ENCODE measurements around the gene FST.

FST gene

GRCh38 chr5:53481159-53481886, 894 bp downstream of the FST start:
- no peaks in the 10 kb centered on the region for H3K36me3 ChIP-seq (ENCODE audit: control insufficient read depth in 5 of 5, insufficient read depth in 5 of 5, low read length in 5 of 5)
- H3K4me3 ChIP-seq (ENCODE audit: low read depth in 1 of 5, low read length in 5 of 5), result peak overlapping the region; percentile 70 to 88 (median 80)
- H3K9ac ChIP-seq (ENCODE audit: low read length in 5 of 5), result peak overlapping the region in 4 of 5 donors; percentile 4 to 68 (median 67)
- H3K27ac ChIP-seq (ENCODE audit: low read depth, low read length), result peak overlapping the region; percentile 50
- H3K27me3 ChIP-seq (ENCODE audit: control insufficient read depth in 5 of 5, insufficient read depth in 4 of 5, low read length in 5 of 5), result peaks cover 0 to 3% (median 0%) of the 10 kb centered on the region in 5 donors
- peaks cover 0 to 46% (median 38%) of the 10 kb centered on the region in 5 donors for H3K4me1 ChIP-seq (ENCODE audit: control insufficient read depth in 5 of 5, insufficient read depth in 5 of 5, low read length in 5 of 5)
- H3K9me3 ChIP-seq (ENCODE audit: control insufficient read depth in 5 of 5, low read length in 5 of 5), result no peaks in the 10 kb centered on the region

- Histone ChIP-seq H3K4me3 (ENCODE audit: low read depth in 1 of 5, low read length in 5 of 5) (peak overlapping the region; percentile 70 to 88 (median 81)), H3K36me3 (ENCODE audit: control insufficient read depth in 5 of 5, insufficient read depth in 5 of 5, low read length in 5 of 5) (no peaks in the 10 kb centered on the region), H3K4me1 (ENCODE audit: control insufficient read depth in 5 of 5, insufficient read depth in 5 of 5, low read length in 5 of 5) (peaks cover 0 to 46% (median 38%) of the 10 kb centered on the region in 5 donors), H3K27me3 (ENCODE audit: control insufficient read depth in 5 of 5, insufficient read depth in 4 of 5, low read length in 5 of 5) (peaks cover 0 to 3% (median 0%) of the 10 kb centered on the region in 5 donors), H3K27ac (ENCODE audit: low read depth, low read length) (peak overlapping the region; percentile 50), H3K9ac (ENCODE audit: low read length in 5 of 5) (peak overlapping the region; percentile 4 to 68 (median 67)), H3K9me3 (ENCODE audit: control insufficient read depth in 5 of 5, low read length in 5 of 5) (no peaks in the 10 kb centered on the region)
Measured at GRCh38 chr5:53481887-53482716, 1.7 kb downstream of the FST start.

GRCh38 chr5:53482717-53483638, 2.5 kb downstream of the FST start:
- Histone ChIP-seq H3K4me1 (ENCODE audit: control insufficient read depth in 5 of 5, insufficient read depth in 5 of 5, low read length in 5 of 5) (peaks cover 0 to 46% (median 38%) of the 10 kb centered on the region in 5 donors), H3K4me3 (ENCODE audit: low read depth in 1 of 5, low read length in 5 of 5) (peak overlapping the region; percentile 70 to 88 (median 81)), H3K27me3 (ENCODE audit: control insufficient read depth in 5 of 5, insufficient read depth in 4 of 5, low read length in 5 of 5) (peaks cover 0 to 3% (median 0%) of the 10 kb centered on the region in 5 donors), H3K36me3 (ENCODE audit: control insufficient read depth in 5 of 5, insufficient read depth in 5 of 5, low read length in 5 of 5) (no peaks in the 10 kb centered on the region), H3K27ac (ENCODE audit: low read depth, low read length) (peak overlapping the region; percentile 50), H3K9me3 (ENCODE audit: control insufficient read depth in 5 of 5, low read length in 5 of 5) (no peaks in the 10 kb centered on the region), H3K9ac (ENCODE audit: low read length in 5 of 5) (peak overlapping the region in 4 of 5 donors; percentile 52 to 68 (median 67))

GRCh38 chr5:53487436-53487835, 7.0 kb downstream of the FST start:
- H3K9ac ChIP-seq (ENCODE audit: low read length in 5 of 5), result no peak overlapping the region
- H3K36me3 ChIP-seq (ENCODE audit: control insufficient read depth in 5 of 5, insufficient read depth in 5 of 5, low read length in 5 of 5), result no peaks in the 10 kb centered on the region
- no peak overlapping the region for H3K27ac ChIP-seq (ENCODE audit: low read depth, low read length)
- H3K27me3 ChIP-seq (ENCODE audit: control insufficient read depth in 5 of 5, insufficient read depth in 4 of 5, low read length in 5 of 5), result no peaks in the 10 kb centered on the region
- H3K4me3 ChIP-seq (ENCODE audit: low read depth in 1 of 5, low read length in 5 of 5), result no peak overlapping the region
- H3K4me1 ChIP-seq (ENCODE audit: control insufficient read depth in 5 of 5, insufficient read depth in 5 of 5, low read length in 5 of 5), result peaks cover 0 to 17% (median 11%) of the 10 kb centered on the region in 5 donors
- no peaks in the 10 kb centered on the region for H3K9me3 ChIP-seq (ENCODE audit: control insufficient read depth in 5 of 5, low read length in 5 of 5)

GRCh38 chr5:53488195-53488722, 7.8 kb downstream of the FST start:
- H3K9me3 ChIP-seq (ENCODE audit: control insufficient read depth in 5 of 5, low read length in 5 of 5), result no peaks in the 10 kb centered on the region
- H3K4me1 ChIP-seq (ENCODE audit: control insufficient read depth in 5 of 5, insufficient read depth in 5 of 5, low read length in 5 of 5), result peaks cover 0 to 9% (median 3%) of the 10 kb centered on the region in 5 donors
- no peak overlapping the region for H3K27ac ChIP-seq (ENCODE audit: low read depth, low read length)
- no peak overlapping the region for H3K9ac ChIP-seq (ENCODE audit: low read length in 5 of 5)
- H3K4me3 ChIP-seq (ENCODE audit: low read depth in 1 of 5, low read length in 5 of 5), result no peak overlapping the region
- H3K36me3 ChIP-seq (ENCODE audit: control insufficient read depth in 5 of 5, insufficient read depth in 5 of 5, low read length in 5 of 5), result no peaks in the 10 kb centered on the region
- H3K27me3 ChIP-seq (ENCODE audit: control insufficient read depth in 5 of 5, insufficient read depth in 4 of 5, low read length in 5 of 5), result no peaks in the 10 kb centered on the region

- Histone ChIP-seq H3K4me1 (ENCODE audit: control insufficient read depth in 5 of 5, insufficient read depth in 5 of 5, low read length in 5 of 5) (peaks cover 0 to 7% (median 0%) of the 10 kb centered on the region in 5 donors), H3K9ac (ENCODE audit: low read length in 5 of 5) (no peak overlapping the region), H3K27ac (ENCODE audit: low read depth, low read length) (no peak overlapping the region), H3K4me3 (ENCODE audit: low read depth in 1 of 5, low read length in 5 of 5) (no peak overlapping the region), H3K36me3 (ENCODE audit: control insufficient read depth in 5 of 5, insufficient read depth in 5 of 5, low read length in 5 of 5) (no peaks in the 10 kb centered on the region), H3K9me3 (ENCODE audit: control insufficient read depth in 5 of 5, low read length in 5 of 5) (no peaks in the 10 kb centered on the region), H3K27me3 (ENCODE audit: control insufficient read depth in 5 of 5, insufficient read depth in 4 of 5, low read length in 5 of 5) (no peaks in the 10 kb centered on the region)
Measured at GRCh38 chr5:53490747-53491146, 10.3 kb downstream of the FST start.

- H3K36me3 ChIP-seq (ENCODE audit: control insufficient read depth in 5 of 5, insufficient read depth in 5 of 5, low read length in 5 of 5), result no peaks in the 10 kb centered on the region
- no peak overlapping the region for H3K9ac ChIP-seq (ENCODE audit: low read length in 5 of 5)
- no peak overlapping the region for H3K27ac ChIP-seq (ENCODE audit: low read depth, low read length)
- no peaks in the 10 kb centered on the region for H3K4me1 ChIP-seq (ENCODE audit: control insufficient read depth in 5 of 5, insufficient read depth in 5 of 5, low read length in 5 of 5)
- no peaks in the 10 kb centered on the region for H3K9me3 ChIP-seq (ENCODE audit: control insufficient read depth in 5 of 5, low read length in 5 of 5)
- H3K4me3 ChIP-seq (ENCODE audit: low read depth in 1 of 5, low read length in 5 of 5), result no peak overlapping the region
- peaks cover 0 to 3% (median 0%) of the 10 kb centered on the region in 5 donors for H3K27me3 ChIP-seq (ENCODE audit: control insufficient read depth in 5 of 5, insufficient read depth in 4 of 5, low read length in 5 of 5)
Measured at GRCh38 chr5:53501054-53501453, 20.6 kb downstream of the FST start.

GRCh38 chr5:53503562-53504218, 23.3 kb downstream of the FST start:
- Histone ChIP-seq H3K9ac (ENCODE audit: low read length in 5 of 5) (no peak overlapping the region), H3K4me3 (ENCODE audit: low read depth in 1 of 5, low read length in 5 of 5) (no peak overlapping the region), H3K27ac (ENCODE audit: low read depth, low read length) (no peak overlapping the region), H3K4me1 (ENCODE audit: control insufficient read depth in 5 of 5, insufficient read depth in 5 of 5, low read length in 5 of 5) (no peaks in the 10 kb centered on the region), H3K9me3 (ENCODE audit: control insufficient read depth in 5 of 5, low read length in 5 of 5) (peaks cover 0 to 7% (median 6%) of the 10 kb centered on the region in 5 donors), H3K36me3 (ENCODE audit: control insufficient read depth in 5 of 5, insufficient read depth in 5 of 5, low read length in 5 of 5) (no peaks in the 10 kb centered on the region), H3K27me3 (ENCODE audit: control insufficient read depth in 5 of 5, insufficient read depth in 4 of 5, low read length in 5 of 5) (peaks cover 0 to 3% (median 0%) of the 10 kb centered on the region in 5 donors)

GRCh38 chr5:53507013-53507412, 26.6 kb downstream of the FST start:
- no peak overlapping the region for H3K9ac ChIP-seq (ENCODE audit: low read length in 5 of 5)
- peaks cover 0 to 2% (median 0%) of the 10 kb centered on the region in 5 donors for H3K27me3 ChIP-seq (ENCODE audit: control insufficient read depth in 5 of 5, insufficient read depth in 4 of 5, low read length in 5 of 5)
- H3K36me3 ChIP-seq (ENCODE audit: control insufficient read depth in 5 of 5, insufficient read depth in 5 of 5, low read length in 5 of 5), result no peaks in the 10 kb centered on the region
- H3K4me1 ChIP-seq (ENCODE audit: control insufficient read depth in 5 of 5, insufficient read depth in 5 of 5, low read length in 5 of 5), result no peaks in the 10 kb centered on the region
- no peak overlapping the region for H3K4me3 ChIP-seq (ENCODE audit: low read depth in 1 of 5, low read length in 5 of 5)
- no peak overlapping the region for H3K27ac ChIP-seq (ENCODE audit: low read depth, low read length)
- peaks cover 0 to 18% (median 13%) of the 10 kb centered on the region in 5 donors for H3K9me3 ChIP-seq (ENCODE audit: control insufficient read depth in 5 of 5, low read length in 5 of 5)
